ENCODE measurements around the gene CNP. TPM values are rescaled to one million over a fixed set of nuclear protein-coding genes. Genes with fewer than 3 reads are reported as not detected.
A peak's percentile ranks its signal among the peaks of the same experiment; 100 is the strongest.

CNP gene
- total RNA-seq: 10 to 100 TPM; 30.6 to 34.1 TPM
- 10 to 100 TPM; 27.0 to 33.6 (median 27.5) TPM for polyA plus RNA-seq
- total RNA-seq: 29.2 to 54.4 (median 48.4) reads per million in 6 experiments

DNA sequence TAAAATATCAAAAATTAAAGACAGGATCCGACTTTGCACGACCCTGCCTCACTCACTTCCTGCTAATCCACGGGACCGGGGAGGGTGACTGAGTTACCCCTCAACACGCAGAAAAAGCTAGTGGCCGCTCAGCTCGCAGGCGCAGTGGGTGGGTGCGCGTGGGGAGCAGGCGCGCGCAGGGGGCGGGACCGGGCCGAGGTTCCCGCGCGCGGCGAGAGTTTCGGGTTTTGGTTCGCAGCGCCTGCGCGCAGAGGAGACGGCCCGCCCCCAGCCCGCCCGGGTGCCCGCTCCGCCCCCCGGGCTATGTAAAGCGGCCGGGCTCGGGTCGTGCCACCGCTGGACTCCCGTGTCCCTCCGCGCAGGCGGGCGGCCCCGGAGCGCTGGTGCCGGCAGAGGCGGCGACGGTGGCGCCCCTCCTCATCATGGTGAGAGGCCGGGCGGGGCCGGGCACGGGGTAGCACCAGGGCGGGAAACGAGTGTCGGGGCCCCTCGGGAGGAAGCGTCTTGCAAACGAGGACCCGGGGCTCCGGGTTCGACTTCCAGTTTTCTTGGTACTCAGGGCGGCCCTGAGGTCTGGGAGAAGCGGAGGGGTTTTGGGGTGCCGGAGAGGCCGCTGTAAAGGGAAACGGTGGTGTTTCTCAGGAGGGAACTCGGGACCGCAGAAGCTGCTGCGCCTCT lies at the start of gene CNP:
Gene CNP, plus strand, starts transcription at position 333 of the 678 bp plus-strand sequence. Its CDS starts 90 bp downstream, at position 423.
- no peaks in the 10 kb centered on the region for H3K27me3 Mint-ChIP-seq
- peak within 1 kb of the TSS; percentile 82 to 97 (median 93) for H3K27ac Mint-ChIP-seq
- peaks cover 14 to 51% (median 49%) of the 10 kb centered on the region in 4 donors for H3K4me1 Mint-ChIP-seq
- H3K9me3 Mint-ChIP-seq: no peaks in the 10 kb centered on the region
- peak within 1 kb of the TSS; percentile 80 to 94 (median 88) for H3K4me3 Mint-ChIP-seq
- ATAC-seq (peak; percentile 82), DNase-seq (peak; percentile 82 to 96 (median 90))
- peaks cover 0 to 3% (median 0%) of the 10 kb centered on the region in 3 donors for H3K36me3 Mint-ChIP-seq
- POLR2A ChIA-PET: interaction anchor here (0.6 to 3.2 kb wide), 24 partner anchors 11 to 1401 kb away, joined by 3 to 56 read pairs (median 4); partner anchors contain the start of genes ACLY, DHX58, DNAJC7 and GHDC

DNA sequence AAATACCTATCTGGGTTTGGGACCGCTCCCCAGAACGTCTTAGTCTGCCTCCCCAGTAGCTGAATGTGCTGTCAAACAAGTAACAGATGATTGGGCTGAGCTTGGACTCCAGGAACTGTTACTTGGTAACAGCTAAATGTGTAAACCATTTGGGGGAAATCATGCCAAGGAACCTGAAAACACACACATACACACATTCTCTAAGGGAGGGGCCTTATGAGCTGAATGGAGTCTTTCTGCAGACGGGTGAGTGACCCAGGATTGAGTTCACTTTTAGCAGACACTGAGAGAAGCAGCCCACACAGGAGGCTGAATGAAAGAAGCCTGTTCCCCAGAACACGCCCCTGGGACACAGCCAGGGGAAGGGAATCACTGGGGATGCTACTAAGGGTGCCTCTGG lies 49.4 kb upstream of the CNP start:
- H3K9me3 Mint-ChIP-seq: no peaks in the 10 kb centered on the region
- POLR2A ChIA-PET: interaction anchor here (1.7 to 3.6 kb wide), 3 partner anchors 13 to 471 kb away, joined by 6 to 37 read pairs (median 10); partner anchors contain the start of genes DNAJC7, ODAD4 and STAT3
- no peak for DNase-seq
- ATAC-seq: no peak
- H3K27me3 Mint-ChIP-seq: no peaks in the 10 kb centered on the region
- peaks cover 19 to 46% (median 37%) of the 10 kb centered on the region in 4 donors for H3K4me1 Mint-ChIP-seq
- H3K36me3 Mint-ChIP-seq: peaks cover 0 to 15% (median 0%) of the 10 kb centered on the region in 3 donors
- peak overlapping the region in 8 of 10 donors; percentile 18 to 88 (median 65) for H3K27ac Mint-ChIP-seq
- peak overlapping the region; percentile 85 to 95 (median 90) for H3K4me3 Mint-ChIP-seq

DNA sequence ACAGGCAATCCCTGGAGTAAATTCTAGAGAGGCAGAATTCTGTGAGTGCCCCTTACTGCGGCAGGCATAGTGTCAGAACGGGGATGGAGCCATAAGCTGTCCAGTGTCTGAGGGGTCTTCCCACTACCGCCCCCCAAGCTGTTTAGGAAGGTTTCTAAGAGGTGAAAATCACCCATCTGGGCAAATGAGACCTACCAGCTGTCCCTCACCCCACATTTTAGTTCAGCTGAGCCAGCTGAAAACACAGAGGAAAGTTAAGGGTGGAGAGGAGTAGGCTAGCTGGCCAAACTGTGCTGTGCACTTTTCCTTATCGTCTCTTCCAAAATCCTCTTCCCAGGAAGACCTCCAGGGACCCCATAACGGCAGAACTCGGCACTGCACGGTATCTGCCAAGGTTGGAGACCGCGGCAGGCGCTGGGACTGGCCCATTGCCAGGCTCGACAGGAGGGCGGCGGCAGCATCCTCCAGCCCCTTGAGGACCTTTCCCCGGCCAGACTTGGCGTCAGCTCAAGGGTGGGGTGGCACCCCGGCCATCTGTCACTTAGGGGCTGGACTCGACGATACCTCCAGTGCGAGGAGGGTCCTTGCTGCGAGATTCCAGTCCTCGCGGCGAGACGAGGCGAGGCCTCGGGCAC lies 48.8 kb upstream of the CNP start:
- ATAC-seq (peak; percentile 7 to 9), DNase-seq (peak; percentile 7 to 65 (median 38))
- peak overlapping the region; percentile 85 to 95 (median 90) for H3K4me3 Mint-ChIP-seq
- peaks cover 19 to 46% (median 36%) of the 10 kb centered on the region in 4 donors for H3K4me1 Mint-ChIP-seq
- POLR2A ChIA-PET: interaction anchor here (0.9 to 3.6 kb wide), 10 partner anchors 9 to 471 kb away, joined by 3 to 37 read pairs (median 5); partner anchors contain the start of genes CNP, DNAJC7, NT5C3B and ODAD4
- H3K27me3 Mint-ChIP-seq: no peaks in the 10 kb centered on the region
- peaks cover 0 to 9% (median 0%) of the 10 kb centered on the region in 3 donors for H3K36me3 Mint-ChIP-seq
- peak overlapping the region in 9 of 10 donors; percentile 18 to 88 (median 67) for H3K27ac Mint-ChIP-seq
- H3K9me3 Mint-ChIP-seq: no peaks in the 10 kb centered on the region

DNA sequence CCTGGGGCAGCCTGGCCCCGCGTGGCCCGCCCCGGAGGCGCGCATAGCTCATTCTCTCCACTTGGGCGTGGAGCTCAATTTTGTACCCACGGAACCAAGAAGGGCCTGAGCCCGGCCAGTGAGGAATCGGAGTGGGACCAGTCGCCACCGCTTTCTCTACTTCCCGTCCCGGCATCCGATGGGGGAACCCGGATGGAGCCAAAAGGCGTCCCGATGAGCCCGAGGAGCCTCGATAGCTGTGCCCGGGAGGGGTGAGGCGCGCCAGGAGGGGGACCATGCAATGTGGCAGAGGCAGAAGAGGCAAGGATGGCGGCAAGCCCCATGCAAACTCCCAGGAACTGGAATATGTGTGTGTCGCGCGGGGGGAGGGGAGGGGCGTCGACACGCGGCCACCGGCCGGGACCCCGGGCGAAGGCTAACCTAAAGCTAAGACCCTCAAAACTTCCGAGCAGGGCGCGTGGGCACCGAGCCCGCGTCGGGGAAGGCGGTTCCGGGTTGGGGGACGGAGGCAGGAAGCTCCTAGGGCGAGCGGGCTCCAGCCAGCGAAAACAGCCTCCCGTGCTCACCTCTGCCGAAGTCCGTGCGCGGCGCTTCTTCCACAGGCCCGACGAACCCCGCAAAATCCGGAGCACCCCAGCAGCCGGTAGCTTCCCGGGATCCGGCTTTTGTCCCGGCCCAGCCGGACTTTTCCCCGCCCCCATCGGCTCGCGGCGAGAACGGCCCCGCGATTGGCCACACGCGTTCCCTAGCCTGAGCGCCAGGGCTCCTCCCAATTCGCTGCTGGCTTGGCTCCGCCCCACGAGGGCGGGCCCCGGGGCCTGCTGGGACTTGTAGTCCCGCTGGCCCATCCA lies 48.1 kb upstream of the CNP start, which contains the start of gene ACLY:
Gene ACLY, minus strand, starts transcription at position 638 of the 851 bp plus-strand sequence. CDS start 5,078 bp downstream, outside the sequence.
- peak; percentile 97 to 99 for ATAC-seq
- peak within 1 kb of the TSS; percentile 85 to 95 (median 90) for H3K4me3 Mint-ChIP-seq
- peak; percentile 89 to 96 (median 93) for DNase-seq
- H3K27me3 Mint-ChIP-seq: no peaks in the 10 kb centered on the region
- H3K36me3 Mint-ChIP-seq: peaks cover 0 to 3% (median 0%) of the 10 kb centered on the region in 3 donors
- peak within 1 kb of the TSS in 9 of 10 donors; percentile 61 to 95 (median 89) for H3K27ac Mint-ChIP-seq
- POLR2A ChIA-PET: interaction anchor here (0.8 to 3.6 kb wide), 15 partner anchors 9 to 470 kb away, joined by 3 to 37 read pairs (median 4); partner anchors contain the start of genes CNP, DNAJC7, EIF1 and KLHL11
- no peaks in the 10 kb centered on the region for H3K9me3 Mint-ChIP-seq
- H3K4me1 Mint-ChIP-seq: peaks cover 16 to 44% (median 34%) of the 10 kb centered on the region in 4 donors

DNA sequence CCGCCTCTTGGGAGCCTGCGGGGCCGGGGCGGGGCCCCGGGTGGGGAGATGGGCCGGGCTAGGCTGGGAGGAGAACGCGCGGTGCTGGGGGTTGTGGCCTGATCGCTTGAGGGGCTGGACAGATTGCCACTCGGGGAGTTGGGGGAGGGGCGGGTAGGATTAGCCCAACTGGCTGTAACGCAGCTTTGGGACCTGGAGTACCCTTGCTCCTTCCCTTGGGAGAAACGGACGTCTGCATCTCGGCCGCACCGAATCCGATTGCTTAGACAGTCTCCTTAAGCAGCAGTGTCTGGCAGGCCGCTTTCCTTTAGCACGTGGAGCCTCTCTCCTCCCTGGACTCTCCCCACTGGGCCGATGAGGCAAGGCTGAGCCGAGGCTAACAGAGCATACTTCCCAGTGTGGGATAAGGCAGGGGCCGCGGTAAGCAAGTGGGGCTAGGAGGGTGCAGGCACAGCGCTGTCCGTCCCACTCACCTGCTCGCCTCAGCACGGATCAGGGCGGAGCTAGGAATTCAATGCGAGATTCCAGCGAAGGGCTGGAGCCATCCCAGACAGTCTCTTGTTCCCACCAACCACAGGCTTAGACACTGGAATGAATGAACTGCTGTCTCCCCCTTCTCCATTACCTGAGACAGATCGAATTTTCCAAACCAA lies 47.3 kb upstream of the CNP start:
- POLR2A ChIA-PET: interaction anchor here (0.8 to 3.6 kb wide), 11 partner anchors 9 to 231 kb away, joined by 3 to 37 read pairs (median 5); partner anchors contain the start of genes CNP, DNAJC7, EIF1 and KLHL11
- DNase-seq: no peak
- peak in 1 of 2 donors; percentile 6 for ATAC-seq
- peaks cover 14 to 38% (median 32%) of the 10 kb centered on the region in 4 donors for H3K4me1 Mint-ChIP-seq
- H3K27me3 Mint-ChIP-seq: no peaks in the 10 kb centered on the region
- peak overlapping the region; percentile 85 to 95 (median 90) for H3K4me3 Mint-ChIP-seq
- no peaks in the 10 kb centered on the region for H3K36me3 Mint-ChIP-seq
- peak overlapping the region in 5 of 10 donors; percentile 61 to 95 (median 90) for H3K27ac Mint-ChIP-seq
- H3K9me3 Mint-ChIP-seq: no peaks in the 10 kb centered on the region

DNA sequence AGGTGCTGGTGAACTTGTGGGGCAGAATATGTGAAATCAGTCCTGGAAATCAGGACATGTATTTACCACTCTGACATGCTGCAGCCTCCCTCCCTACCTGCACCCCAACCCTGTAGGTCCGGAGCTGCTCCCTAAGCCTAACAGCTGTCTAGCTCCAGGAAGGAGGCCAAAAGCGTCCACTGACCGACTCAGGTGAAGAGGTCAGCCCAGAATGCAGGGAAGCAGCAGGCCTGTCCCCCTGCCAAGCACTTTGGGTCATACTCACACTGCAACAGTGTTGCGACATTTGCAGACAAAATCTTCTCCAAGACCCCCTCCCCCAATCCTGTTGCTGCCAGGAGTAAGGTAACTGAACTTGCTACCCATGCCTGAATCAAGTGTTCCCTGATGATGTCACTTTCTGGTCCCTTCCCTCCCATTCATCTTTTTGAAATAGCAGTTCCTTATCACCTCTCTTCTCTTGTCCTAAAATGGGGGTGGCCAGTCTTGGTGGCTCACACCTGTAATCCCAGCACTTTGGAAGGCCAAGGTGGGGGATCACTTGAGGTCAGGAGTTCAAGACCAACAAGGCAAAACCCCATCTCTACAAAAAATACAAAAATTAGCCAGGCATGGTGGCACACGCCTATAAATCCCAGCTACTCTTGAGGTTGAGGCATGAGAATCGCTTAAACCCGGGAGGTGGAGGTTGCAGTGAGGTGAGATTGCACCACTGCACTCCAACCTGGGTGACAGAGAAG lies 46.6 kb upstream of the CNP start:
- POLR2A ChIA-PET: interaction anchor here (3.6 kb wide), 1 partner anchor 10 kb away, joined by 37 read pairs; the partner anchor contains the start of gene ODAD4
- no peaks in the 10 kb centered on the region for H3K27me3 Mint-ChIP-seq
- DNase-seq: no peak
- H3K9me3 Mint-ChIP-seq: no peaks in the 10 kb centered on the region
- H3K4me3 Mint-ChIP-seq: peak overlapping the region; percentile 22 to 92 (median 81)
- H3K36me3 Mint-ChIP-seq: no peaks in the 10 kb centered on the region
- H3K27ac Mint-ChIP-seq: peak overlapping the region in 5 of 10 donors; percentile 15 to 80 (median 72)
- H3K4me1 Mint-ChIP-seq: peaks cover 8 to 32% (median 25%) of the 10 kb centered on the region in 4 donors
- ATAC-seq: no peak

DNA sequence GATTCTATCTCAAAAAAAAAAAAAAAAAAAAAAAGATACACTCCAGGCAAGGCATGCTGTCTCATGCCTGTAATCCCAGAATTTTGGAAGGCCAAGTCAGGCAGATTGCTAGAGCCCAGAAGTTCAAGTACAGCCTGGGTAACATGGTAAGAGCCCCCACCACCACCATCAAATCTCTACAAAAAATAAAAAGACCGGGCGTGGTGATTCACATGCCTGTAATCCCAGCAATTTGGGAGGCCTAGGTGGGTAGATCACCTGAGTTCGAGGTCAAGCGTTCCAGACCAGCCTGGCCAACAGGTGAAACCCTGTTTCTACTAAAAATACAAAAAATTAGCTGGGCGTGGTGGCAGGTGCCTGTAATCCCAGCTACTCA lies 46.0 kb upstream of the CNP start:
- Mint-ChIP-seq H3K36me3 (no peaks in the 10 kb centered on the region), H3K9me3 (no peaks in the 10 kb centered on the region), H3K4me1 (peaks cover 8 to 28% (median 22%) of the 10 kb centered on the region in 4 donors), H3K27ac (no peak overlapping the region), H3K27me3 (no peaks in the 10 kb centered on the region), H3K4me3 (peak overlapping the region in 2 of 10 donors; percentile 45 to 85)
- DNase-seq: no peak
- POLR2A ChIA-PET: interaction anchor here (1.5 kb wide), 1 partner anchor 10 kb away, joined by 6 read pairs; the partner anchor contains the start of gene ODAD4
- ATAC-seq: no peak

DNA sequence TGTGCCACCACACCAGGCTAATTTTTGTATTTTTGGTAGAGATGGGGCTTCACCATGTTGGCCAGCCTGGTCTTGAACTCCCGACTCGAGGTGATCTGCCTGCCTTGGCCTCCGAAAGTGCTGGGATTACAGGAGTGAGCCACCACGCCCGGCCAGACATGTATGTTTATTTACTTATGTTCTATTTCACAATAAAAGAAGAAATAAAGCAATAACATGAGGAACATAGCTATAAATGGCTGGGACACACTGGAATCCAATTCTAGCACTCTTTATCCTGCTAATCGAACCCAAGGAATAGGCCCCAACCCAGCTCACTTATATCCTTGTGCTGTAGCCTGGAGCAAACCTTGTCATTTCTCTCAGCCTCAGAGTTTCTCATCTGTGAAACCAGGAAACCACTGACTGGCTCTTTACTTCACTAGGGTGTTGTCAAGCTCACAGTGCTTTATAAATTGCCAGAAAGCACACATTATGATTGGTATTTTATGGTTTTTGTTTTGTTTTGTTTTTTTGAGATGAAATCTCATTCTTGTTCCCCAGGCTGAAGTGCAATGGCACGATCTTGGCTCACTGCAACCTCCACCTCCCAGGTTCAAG lies 40.5 kb upstream of the CNP start:
- H3K4me3 Mint-ChIP-seq: no peak overlapping the region
- H3K27ac Mint-ChIP-seq: peak overlapping the region in 1 of 10 donors; percentile 34
- H3K36me3 Mint-ChIP-seq: no peaks in the 10 kb centered on the region
- H3K27me3 Mint-ChIP-seq: no peaks in the 10 kb centered on the region
- ATAC-seq (no peak), DNase-seq (no peak)
- POLR2A ChIA-PET: no interaction called here
- peaks cover 14 to 24% (median 22%) of the 10 kb centered on the region in 4 donors for H3K4me1 Mint-ChIP-seq
- no peaks in the 10 kb centered on the region for H3K9me3 Mint-ChIP-seq

DNA sequence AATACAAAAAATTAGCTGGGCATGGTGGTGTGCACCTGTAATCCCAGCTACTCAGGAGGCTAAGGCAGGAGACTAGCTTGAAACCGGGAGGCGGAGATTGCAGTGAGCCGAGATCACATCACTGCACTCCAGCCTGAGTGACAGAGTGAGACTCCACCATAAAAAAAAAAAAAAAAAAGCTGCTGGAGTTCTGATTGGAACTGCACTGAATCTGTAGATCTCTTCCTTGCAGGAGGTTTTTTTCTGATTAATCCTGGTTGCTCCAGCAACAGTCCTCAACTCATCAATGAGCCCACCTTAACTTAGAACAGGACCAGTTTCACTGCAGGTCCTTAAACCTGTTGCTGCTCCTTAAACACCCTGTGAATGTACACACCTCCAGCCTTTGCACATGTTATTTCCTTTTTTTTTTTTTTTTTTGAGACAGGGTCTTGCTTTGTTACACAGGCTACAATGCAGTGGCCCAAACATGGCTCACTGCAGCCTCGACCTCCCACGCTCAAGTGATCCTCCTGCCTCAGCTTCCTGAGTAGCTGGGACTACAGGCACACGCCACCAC lies 37.8 kb upstream of the CNP start:
- ATAC-seq (no peak), DNase-seq (no peak)
- H3K27ac Mint-ChIP-seq: peak overlapping the region in 8 of 10 donors; percentile 42 to 99 (median 98)
- H3K4me1 Mint-ChIP-seq: peaks cover 14 to 28% (median 26%) of the 10 kb centered on the region in 4 donors
- no peaks in the 10 kb centered on the region for H3K9me3 Mint-ChIP-seq
- no peaks in the 10 kb centered on the region for H3K36me3 Mint-ChIP-seq
- peak overlapping the region in 9 of 10 donors; percentile 13 to 98 (median 96) for H3K4me3 Mint-ChIP-seq
- POLR2A ChIA-PET: interaction anchor here (0.6 to 2.8 kb wide), 8 partner anchors 7 to 241 kb away, joined by 3 to 37 read pairs (median 4); partner anchors contain the start of genes ACLY, CNP and NKIRAS2
- H3K27me3 Mint-ChIP-seq: no peaks in the 10 kb centered on the region
